PC-9 (cell line): ENCODE data around the gene ADAMTS2.

ENCODE experiments used
- CTCF ChIP-seq: fragments of 200-600 bp; sonication (generic); conservative IDR thresholded peaks from 2 replicates; pipeline ENCODE4 v1.6.1; 2017; ENCODE audit warnings: mixed run types, antibody characterized with exemption, mild to moderate bottlenecking, moderate library complexity
- EZH2 ChIP-seq: fragments of 200-600 bp; sonication (generic); IDR thresholded peaks from 2 replicates; pipeline ENCODE4 v1.8.0; 2017; ENCODE audit warnings: antibody characterized with exemption, low read depth

GRCh38 chr5:179221877-179222220 is 123.4 kb downstream of the ADAMTS2 start:
- no peak for TF ChIP-seq CTCF
- no peak for TF ChIP-seq EZH2
